GM08714 (cell line): ENCODE measurements around the gene TM4SF18.

Source experiments
- H3K4me3 ChIP-seq: fragments of 200-500 bp; sonication (Bioruptor generic); 2 replicates; pipeline ENCODE4 v1.5.1; 2014; ENCODE audit warnings: mild to moderate bottlenecking, low read length, inconsistent platforms
- ZNF274 ChIP-seq: IDR thresholded peaks from 2 replicates; pipeline ENCODE4 v1.6.1; 2012; ENCODE audit warnings: mild to moderate bottlenecking, low read depth, low read length

Gene TM4SF18

GRCh38 chr3:149271669-149272068, 61.8 kb downstream of the TM4SF18 start:
- TF ChIP-seq ZNF274: no peak
- no peak overlapping the region for H3K4me3 ChIP-seq

GRCh38 chr3:149270180-149270579, 63.3 kb downstream of the TM4SF18 start:
- no peak overlapping the region for H3K4me3 ChIP-seq
- no peak for TF ChIP-seq ZNF274

GRCh38 chr3:149269687-149270086, 63.7 kb downstream of the TM4SF18 start:
- TF ChIP-seq ZNF274: no peak
- no peak overlapping the region for H3K4me3 ChIP-seq
